ENCODE results near the gene CCDC86. TPM values are rescaled to one million over a fixed set of nuclear protein-coding genes. Genes with fewer than 3 reads are reported as not detected.

CCDC86 gene
- total and polyA plus RNA-seq, 9 of the 15 experiments (the other 6 are each of a cell fraction or from before 2014, with no cell fraction given): 4.6 to 102 (median 25.2) TPM

- TF ChIP-seq, protein P1, sequence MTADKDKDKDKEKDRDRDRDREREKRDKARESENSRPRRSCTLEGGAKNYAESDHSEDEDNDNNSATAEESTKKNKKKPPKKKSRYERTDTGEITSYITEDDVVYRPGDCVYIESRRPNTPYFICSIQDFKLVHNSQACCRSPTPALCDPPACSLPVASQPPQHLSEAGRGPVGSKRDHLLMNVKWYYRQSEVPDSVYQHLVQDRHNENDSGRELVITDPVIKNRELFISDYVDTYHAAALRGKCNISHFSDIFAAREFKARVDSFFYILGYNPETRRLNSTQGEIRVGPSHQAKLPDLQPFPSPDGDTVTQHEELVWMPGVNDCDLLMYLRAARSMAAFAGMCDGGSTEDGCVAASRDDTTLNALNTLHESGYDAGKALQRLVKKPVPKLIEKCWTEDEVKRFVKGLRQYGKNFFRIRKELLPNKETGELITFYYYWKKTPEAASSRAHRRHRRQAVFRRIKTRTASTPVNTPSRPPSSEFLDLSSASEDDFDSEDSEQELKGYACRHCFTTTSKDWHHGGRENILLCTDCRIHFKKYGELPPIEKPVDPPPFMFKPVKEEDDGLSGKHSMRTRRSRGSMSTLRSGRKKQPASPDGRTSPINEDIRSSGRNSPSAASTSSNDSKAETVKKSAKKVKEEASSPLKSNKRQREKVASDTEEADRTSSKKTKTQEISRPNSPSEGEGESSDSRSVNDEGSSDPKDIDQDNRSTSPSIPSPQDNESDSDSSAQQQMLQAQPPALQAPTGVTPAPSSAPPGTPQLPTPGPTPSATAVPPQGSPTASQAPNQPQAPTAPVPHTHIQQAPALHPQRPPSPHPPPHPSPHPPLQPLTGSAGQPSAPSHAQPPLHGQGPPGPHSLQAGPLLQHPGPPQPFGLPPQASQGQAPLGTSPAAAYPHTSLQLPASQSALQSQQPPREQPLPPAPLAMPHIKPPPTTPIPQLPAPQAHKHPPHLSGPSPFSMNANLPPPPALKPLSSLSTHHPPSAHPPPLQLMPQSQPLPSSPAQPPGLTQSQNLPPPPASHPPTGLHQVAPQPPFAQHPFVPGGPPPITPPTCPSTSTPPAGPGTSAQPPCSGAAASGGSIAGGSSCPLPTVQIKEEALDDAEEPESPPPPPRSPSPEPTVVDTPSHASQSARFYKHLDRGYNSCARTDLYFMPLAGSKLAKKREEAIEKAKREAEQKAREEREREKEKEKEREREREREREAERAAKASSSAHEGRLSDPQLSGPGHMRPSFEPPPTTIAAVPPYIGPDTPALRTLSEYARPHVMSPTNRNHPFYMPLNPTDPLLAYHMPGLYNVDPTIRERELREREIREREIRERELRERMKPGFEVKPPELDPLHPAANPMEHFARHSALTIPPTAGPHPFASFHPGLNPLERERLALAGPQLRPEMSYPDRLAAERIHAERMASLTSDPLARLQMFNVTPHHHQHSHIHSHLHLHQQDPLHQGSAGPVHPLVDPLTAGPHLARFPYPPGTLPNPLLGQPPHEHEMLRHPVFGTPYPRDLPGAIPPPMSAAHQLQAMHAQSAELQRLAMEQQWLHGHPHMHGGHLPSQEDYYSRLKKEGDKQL (CRISPR knock-in tag; IDR thresholded peaks at IDR 0.05; ENCODE audit: borderline replicate concordance): no peak
- TF ChIP-seq KLF6 (CRISPR knock-in tag; IDR thresholded peaks at IDR 0.05; ENCODE audit: borderline replicate concordance): no peak
- TF ChIP-seq PHF21A (IDR thresholded peaks at IDR 0.05; ENCODE audit: borderline replicate concordance, low read depth): peak; percentile 76; the same call in 1 of the 2 replicates
- no peak for TF ChIP-seq MYBL2 (IDR thresholded peaks at IDR 0.05; ENCODE audit: low read depth)
- no peak for TF ChIP-seq MYBL2 (CRISPR knock-in tag; IDR thresholded peaks at IDR 0.05; ENCODE audit: borderline replicate concordance)
- no peak for TF ChIP-seq KHSRP (IDR thresholded peaks at IDR 0.05)
- TF ChIP-seq ZNF75A (CRISPR knock-in tag; IDR thresholded peaks at IDR 0.05): no peak
- TF ChIP-seq NUFIP1 (IDR thresholded peaks at IDR 0.05; ENCODE audit: partially characterized antibody): no peak
- TF ChIP-seq KDM1A (IDR thresholded peaks at IDR 0.05): peak; percentile 89 to 92
- no peak for TF ChIP-seq ZNF143 (CRISPR knock-in tag; IDR thresholded peaks at IDR 0.05)
- no peak for TF ChIP-seq MED1 (CRISPR knock-in tag; IDR thresholded peaks at IDR 0.05; ENCODE audit: borderline replicate concordance)
- TF ChIP-seq, protein P2, sequence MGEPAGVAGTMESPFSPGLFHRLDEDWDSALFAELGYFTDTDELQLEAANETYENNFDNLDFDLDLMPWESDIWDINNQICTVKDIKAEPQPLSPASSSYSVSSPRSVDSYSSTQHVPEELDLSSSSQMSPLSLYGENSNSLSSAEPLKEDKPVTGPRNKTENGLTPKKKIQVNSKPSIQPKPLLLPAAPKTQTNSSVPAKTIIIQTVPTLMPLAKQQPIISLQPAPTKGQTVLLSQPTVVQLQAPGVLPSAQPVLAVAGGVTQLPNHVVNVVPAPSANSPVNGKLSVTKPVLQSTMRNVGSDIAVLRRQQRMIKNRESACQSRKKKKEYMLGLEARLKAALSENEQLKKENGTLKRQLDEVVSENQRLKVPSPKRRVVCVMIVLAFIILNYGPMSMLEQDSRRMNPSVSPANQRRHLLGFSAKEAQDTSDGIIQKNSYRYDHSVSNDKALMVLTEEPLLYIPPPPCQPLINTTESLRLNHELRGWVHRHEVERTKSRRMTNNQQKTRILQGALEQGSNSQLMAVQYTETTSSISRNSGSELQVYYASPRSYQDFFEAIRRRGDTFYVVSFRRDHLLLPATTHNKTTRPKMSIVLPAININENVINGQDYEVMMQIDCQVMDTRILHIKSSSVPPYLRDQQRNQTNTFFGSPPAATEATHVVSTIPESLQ (CRISPR knock-in tag; IDR thresholded peaks at IDR 0.05): no peak
- TF ChIP-seq TRIM28 (IDR thresholded peaks at IDR 0.05): no peak; the same call in 1 of the 2 replicates
- TF ChIP-seq EP300 (IDR thresholded peaks at IDR 0.05; ENCODE audit: low read length): peak; percentile 29; the same call in 1 of the 2 replicates
- TF ChIP-seq, protein P3, sequence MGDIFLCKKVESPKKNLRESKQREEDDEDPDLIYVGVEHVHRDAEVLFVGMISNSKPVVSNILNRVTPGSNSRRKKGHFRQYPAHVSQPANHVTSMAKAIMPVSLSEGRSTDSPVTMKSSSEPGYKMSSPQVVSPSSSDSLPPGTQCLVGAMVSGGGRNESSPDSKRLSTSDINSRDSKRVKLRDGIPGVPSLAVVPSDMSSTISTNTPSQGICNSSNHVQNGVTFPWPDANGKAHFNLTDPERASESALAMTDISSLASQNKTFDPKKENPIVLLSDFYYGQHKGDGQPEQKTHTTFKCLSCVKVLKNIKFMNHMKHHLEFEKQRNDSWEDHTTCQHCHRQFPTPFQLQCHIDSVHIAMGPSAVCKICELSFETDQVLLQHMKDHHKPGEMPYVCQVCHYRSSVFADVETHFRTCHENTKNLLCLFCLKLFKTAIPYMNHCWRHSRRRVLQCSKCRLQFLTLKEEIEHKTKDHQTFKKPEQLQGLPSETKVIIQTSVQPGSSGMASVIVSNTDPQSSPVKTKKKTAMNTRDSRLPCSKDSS (IDR thresholded peaks at IDR 0.05; ENCODE audit: low read depth, partially characterized antibody): no peak
- TF ChIP-seq TBL1XR1 (IDR thresholded peaks at IDR 0.05; ENCODE audit: low read length in 2 of 2): no peak
- no peak for TF ChIP-seq MXI1 (IDR thresholded peaks at IDR 0.05; ENCODE audit: low read depth, low read length)
- TF ChIP-seq ZNF41 (CRISPR knock-in tag; conservative IDR thresholded peaks at IDR 0.05): no peak
- no peak for TF ChIP-seq RFX7 (CRISPR knock-in tag; IDR thresholded peaks at IDR 0.05)
- no peak for TF ChIP-seq NFXL1 (CRISPR knock-in tag; IDR thresholded peaks at IDR 0.05)
These were observed 21.9 kb downstream of the CCDC86 start (continued) for GRCh38 chr11:60863550-60864521.
